Measurements from ENCODE around the gene ZSCAN25.

ZSCAN25 gene

DNA sequence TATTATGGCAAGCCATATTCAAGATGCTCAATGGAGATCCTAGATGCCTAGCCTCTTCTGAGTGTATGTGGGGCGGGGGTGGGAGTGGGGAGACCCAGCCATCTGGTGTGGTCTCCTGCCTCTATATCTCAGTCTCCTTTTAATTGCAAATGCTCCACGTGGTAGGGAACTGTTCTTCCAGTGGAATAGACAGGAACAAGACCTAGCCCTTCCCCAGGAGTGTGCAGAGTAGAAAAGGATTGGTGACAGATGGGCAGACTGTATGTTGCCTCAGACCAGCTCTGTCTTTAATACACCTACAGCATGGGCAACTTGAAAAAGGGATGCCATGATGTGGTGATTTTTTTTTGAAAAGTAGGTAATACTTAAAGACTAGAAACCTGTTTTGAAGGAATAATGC is 50.4 kb downstream of the ZSCAN25 start:
- Histone ChIP-seq H3K79me2 (ENCODE audit: control insufficient read depth, insufficient read depth, low read length, unreplicated experiment) (no peaks in the 10 kb centered on the region), H3K27me3 (ENCODE audit: insufficient read depth, low read length) (no peaks in the 10 kb centered on the region), H3K4me1 (ENCODE audit: control insufficient read depth, insufficient read depth, low read length, unreplicated experiment) (no peaks in the 10 kb centered on the region), H3K4me3 (ENCODE audit: low read depth, low read length) (no peak overlapping the region), H2AFZ (ENCODE audit: low read length, unreplicated experiment) (no peak overlapping the region), H3K27ac (ENCODE audit: low read depth, low read length) (no peak overlapping the region), H3K36me3 (ENCODE audit: insufficient read depth, low read length) (no peaks in the 10 kb centered on the region)

DNA sequence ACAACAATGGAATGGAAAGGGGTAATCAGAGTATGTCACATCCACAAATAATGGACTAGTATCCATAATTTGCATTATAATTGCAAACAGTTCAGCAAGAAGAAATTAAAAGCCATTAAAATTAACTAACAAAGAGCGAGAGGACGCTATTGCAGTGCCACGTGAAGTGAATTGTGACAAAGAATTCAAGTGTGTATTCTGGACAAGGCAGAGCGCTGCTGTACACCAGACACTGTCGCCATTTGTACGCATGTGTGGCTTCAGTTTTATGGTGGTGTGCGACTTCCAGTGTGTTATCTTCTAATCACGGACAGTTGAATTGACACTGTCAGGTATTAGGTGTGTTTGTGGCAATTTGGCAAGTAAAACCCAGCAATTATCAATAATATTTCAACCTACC is 51.8 kb downstream of the ZSCAN25 start:
- no peak overlapping the region for H3K4me3 ChIP-seq (ENCODE audit: low read depth, low read length)
- no peak overlapping the region for H3K27ac ChIP-seq (ENCODE audit: low read depth, low read length)
- H3K79me2 ChIP-seq (ENCODE audit: control insufficient read depth, insufficient read depth, low read length, unreplicated experiment): no peaks in the 10 kb centered on the region
- H3K4me1 ChIP-seq (ENCODE audit: control insufficient read depth, insufficient read depth, low read length, unreplicated experiment): no peaks in the 10 kb centered on the region
- no peak overlapping the region for H2AFZ ChIP-seq (ENCODE audit: low read length, unreplicated experiment)
- no peaks in the 10 kb centered on the region for H3K27me3 ChIP-seq (ENCODE audit: insufficient read depth, low read length)
- H3K36me3 ChIP-seq (ENCODE audit: insufficient read depth, low read length): no peaks in the 10 kb centered on the region

DNA sequence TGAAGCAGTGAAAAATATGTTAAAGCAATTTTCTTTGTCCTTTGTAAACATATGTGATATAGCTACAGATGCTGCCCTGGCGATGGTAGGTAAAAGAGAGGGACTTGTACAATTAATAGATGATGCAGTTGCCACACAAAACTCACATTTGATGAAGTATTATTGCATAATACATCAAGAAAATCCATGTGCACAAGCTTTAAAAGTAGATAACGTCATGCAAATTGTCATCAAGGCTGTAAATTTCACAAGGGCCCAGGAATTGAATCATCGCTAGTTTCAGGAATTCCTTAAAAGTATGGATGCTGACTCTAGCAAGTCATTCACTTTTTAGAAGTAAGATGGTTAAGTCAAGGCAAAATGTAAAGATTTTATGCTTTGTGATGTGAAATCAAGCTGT is 53.0 kb downstream of the ZSCAN25 start:
- H3K4me1 ChIP-seq (ENCODE audit: control insufficient read depth, insufficient read depth, low read length, unreplicated experiment): no peaks in the 10 kb centered on the region
- no peaks in the 10 kb centered on the region for H3K36me3 ChIP-seq (ENCODE audit: insufficient read depth, low read length)
- no peak overlapping the region for H3K4me3 ChIP-seq (ENCODE audit: low read depth, low read length)

DNA sequence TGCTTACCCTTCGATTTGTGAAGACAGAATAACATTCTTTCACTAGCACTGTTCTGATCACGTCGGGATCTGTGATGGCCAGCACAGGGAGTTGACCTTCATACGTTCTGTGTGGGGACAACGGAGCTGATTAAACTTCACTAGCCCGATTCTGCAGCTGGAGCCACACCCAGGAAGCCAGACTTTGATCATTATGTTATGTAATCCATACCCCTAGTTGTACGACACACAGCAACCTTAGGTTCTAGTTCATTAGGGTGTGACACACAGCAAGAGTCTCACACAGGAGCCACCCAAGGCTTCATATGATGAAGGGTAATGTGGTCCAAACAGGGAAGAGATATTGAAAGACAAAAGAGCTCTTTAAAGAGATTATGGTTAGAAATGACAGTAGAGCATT is 55.8 kb downstream of the ZSCAN25 start:
- Histone ChIP-seq H3K36me3 (ENCODE audit: insufficient read depth, low read length) (no peaks in the 10 kb centered on the region), H3K27me3 (ENCODE audit: insufficient read depth, low read length) (peaks cover 5% of the 10 kb centered on the region; the same call in 1 of the 2 replicates), H3K27ac (ENCODE audit: low read depth, low read length) (no peak overlapping the region)

More for the DNA sequence above, 53.0 kb downstream of the ZSCAN25 start:
- Histone ChIP-seq H3K27ac (ENCODE audit: low read depth, low read length) (no peak overlapping the region), H3K27me3 (ENCODE audit: insufficient read depth, low read length) (peaks cover under 1% of the 10 kb centered on the region; the same call in 1 of the 2 replicates), H2AFZ (ENCODE audit: low read length, unreplicated experiment) (no peak overlapping the region), H3K79me2 (ENCODE audit: control insufficient read depth, insufficient read depth, low read length, unreplicated experiment) (no peaks in the 10 kb centered on the region)

DNA sequence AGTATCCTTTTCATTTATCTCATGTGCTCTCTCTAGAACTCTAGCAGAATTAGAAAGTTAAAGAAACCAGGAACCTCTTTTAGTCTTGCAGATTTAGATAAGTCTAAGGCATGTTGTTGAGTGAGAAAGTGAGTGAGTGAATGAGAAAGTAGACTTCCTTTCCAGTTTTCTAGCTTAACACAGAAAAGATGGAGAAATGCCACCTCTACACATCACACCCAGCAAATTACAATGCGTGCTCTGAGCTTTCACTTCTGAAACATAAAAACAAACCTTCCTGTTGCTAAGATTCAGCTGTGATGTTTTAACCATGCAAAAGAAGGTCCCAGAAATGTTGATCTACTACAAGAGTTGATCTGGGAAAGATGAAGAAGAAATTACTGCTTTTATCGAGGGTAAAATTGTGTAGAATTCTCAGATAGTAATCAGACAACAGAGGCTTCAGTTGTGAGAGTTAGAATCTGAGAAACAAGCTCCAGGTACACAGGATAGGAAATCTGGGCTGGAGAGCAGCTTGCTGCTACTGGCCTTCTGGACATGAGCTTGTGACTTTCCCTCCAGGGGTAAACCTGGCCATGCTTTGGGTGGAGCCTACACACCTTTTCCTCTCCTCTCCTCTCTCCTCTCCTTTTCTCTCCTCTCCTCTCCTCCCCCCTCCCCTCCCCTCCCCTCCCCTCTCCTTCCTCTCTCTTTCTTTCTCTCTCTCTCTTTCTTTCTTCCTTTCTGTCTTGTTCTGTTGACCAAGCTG is 58.4 kb downstream of the ZSCAN25 start:
- peaks cover 10% of the 10 kb centered on the region; the same call in 1 of the 2 replicates for H3K27me3 ChIP-seq (ENCODE audit: insufficient read depth, low read length)
- no peak overlapping the region for H2AFZ ChIP-seq (ENCODE audit: low read length, unreplicated experiment)
- no peaks in the 10 kb centered on the region for H3K79me2 ChIP-seq (ENCODE audit: control insufficient read depth, insufficient read depth, low read length, unreplicated experiment)
- H3K27ac ChIP-seq (ENCODE audit: low read depth, low read length): no peak overlapping the region
- peak overlapping the region; percentile 21; the same call in 1 of the 2 replicates for H3K4me3 ChIP-seq (ENCODE audit: low read depth, low read length)
- no peaks in the 10 kb centered on the region for H3K36me3 ChIP-seq (ENCODE audit: insufficient read depth, low read length)
- H3K4me1 ChIP-seq (ENCODE audit: control insufficient read depth, insufficient read depth, low read length, unreplicated experiment): peaks cover 4% of the 10 kb centered on the region

More for the DNA sequence above, 55.8 kb downstream of the ZSCAN25 start:
- Histone ChIP-seq H3K4me1 (ENCODE audit: control insufficient read depth, insufficient read depth, low read length, unreplicated experiment) (no peaks in the 10 kb centered on the region), H2AFZ (ENCODE audit: low read length, unreplicated experiment) (no peak overlapping the region), H3K4me3 (ENCODE audit: low read depth, low read length) (no peak overlapping the region), H3K79me2 (ENCODE audit: control insufficient read depth, insufficient read depth, low read length, unreplicated experiment) (no peaks in the 10 kb centered on the region)

DNA sequence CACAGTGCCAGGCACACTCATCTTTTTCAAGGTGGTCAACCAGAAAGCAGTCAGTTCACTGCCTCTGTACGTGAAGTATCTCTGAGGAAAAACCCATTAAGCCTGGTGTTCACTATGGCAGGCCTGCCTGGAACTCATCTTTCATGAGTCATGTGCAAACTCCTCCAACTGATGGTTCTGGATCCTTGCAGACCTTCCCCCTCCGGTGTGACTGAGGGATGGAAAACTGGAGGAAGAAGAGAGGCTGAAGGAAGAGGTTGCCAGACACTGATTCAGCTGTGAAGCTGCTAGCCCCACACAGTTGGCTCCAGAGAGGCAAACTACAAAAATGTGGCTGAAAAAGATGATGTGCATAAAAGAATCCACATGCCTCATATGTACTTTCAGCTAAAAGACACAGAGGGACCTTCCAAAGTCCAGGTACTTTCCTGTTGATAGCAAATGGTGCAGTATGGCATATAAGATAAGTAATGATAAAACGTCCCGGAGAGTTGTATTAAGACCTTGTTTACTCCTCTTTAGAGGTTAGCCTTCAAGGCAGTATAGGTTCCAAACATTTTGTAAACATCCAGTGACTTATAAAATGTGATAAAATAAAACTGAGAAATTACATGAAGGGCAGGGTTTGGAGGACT is 60.4 kb downstream of the ZSCAN25 start:
- H3K27me3 ChIP-seq (ENCODE audit: insufficient read depth, low read length): peaks cover 15% of the 10 kb centered on the region; the same call in 1 of the 2 replicates
- H3K4me3 ChIP-seq (ENCODE audit: low read depth, low read length): no peak overlapping the region
- no peak overlapping the region for H3K27ac ChIP-seq (ENCODE audit: low read depth, low read length)
- H3K79me2 ChIP-seq (ENCODE audit: control insufficient read depth, insufficient read depth, low read length, unreplicated experiment): no peaks in the 10 kb centered on the region
- H2AFZ ChIP-seq (ENCODE audit: low read length, unreplicated experiment): no peak overlapping the region
- H3K4me1 ChIP-seq (ENCODE audit: control insufficient read depth, insufficient read depth, low read length, unreplicated experiment): peaks cover 4% of the 10 kb centered on the region
- H3K36me3 ChIP-seq (ENCODE audit: insufficient read depth, low read length): no peaks in the 10 kb centered on the region

DNA sequence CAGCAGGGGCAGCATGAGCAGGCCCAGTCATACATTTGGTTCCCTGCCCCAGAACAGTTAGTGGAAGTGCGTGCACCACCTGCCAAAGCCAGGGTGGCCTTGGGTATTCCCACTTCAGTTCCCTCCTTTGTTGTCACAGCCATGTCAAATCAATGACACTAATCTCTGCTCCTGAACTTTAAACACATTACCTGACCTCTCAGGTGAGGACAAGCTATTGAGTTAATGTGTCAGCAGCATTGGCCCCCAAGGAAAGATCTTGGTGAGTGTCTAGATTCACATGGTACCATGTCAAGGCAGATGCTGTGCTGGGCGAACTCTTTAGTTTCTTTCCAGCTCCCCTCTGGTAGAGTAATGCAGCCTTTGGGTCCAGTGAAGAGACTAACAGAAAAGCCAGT is 60.9 kb downstream of the ZSCAN25 start:
- Histone ChIP-seq H2AFZ (ENCODE audit: low read length, unreplicated experiment) (no peak overlapping the region), H3K79me2 (ENCODE audit: control insufficient read depth, insufficient read depth, low read length, unreplicated experiment) (no peaks in the 10 kb centered on the region), H3K27ac (ENCODE audit: low read depth, low read length) (no peak overlapping the region), H3K36me3 (ENCODE audit: insufficient read depth, low read length) (no peaks in the 10 kb centered on the region), H3K27me3 (ENCODE audit: insufficient read depth, low read length) (peaks cover 18% of the 10 kb centered on the region; the same call in 1 of the 2 replicates), H3K4me1 (ENCODE audit: control insufficient read depth, insufficient read depth, low read length, unreplicated experiment) (peaks cover 4% of the 10 kb centered on the region), H3K4me3 (ENCODE audit: low read depth, low read length) (no peak overlapping the region)

DNA sequence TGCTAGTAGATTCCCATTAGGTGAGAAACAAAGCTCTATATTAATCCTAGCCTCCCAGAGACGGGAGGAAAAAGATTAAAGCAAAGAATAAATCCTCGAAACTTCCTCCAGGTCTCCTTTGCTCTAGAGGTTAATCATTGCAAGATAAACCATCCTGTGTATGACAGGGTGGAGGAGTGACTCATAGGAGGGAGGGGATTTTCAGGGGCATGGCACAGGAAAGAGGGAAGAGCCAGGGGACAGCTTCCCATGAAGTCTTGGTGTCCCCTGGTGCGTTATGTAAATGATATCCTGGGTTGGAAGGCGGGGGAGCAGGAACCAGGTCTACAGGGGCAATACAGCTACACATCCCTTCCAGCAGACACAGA is 62.3 kb downstream of the ZSCAN25 start:
- no peaks in the 10 kb centered on the region for H3K79me2 ChIP-seq (ENCODE audit: control insufficient read depth, insufficient read depth, low read length, unreplicated experiment)
- H3K27ac ChIP-seq (ENCODE audit: low read depth, low read length): no peak overlapping the region
- H2AFZ ChIP-seq (ENCODE audit: low read length, unreplicated experiment): no peak overlapping the region
- no peak overlapping the region for H3K4me3 ChIP-seq (ENCODE audit: low read depth, low read length)
- H3K4me1 ChIP-seq (ENCODE audit: control insufficient read depth, insufficient read depth, low read length, unreplicated experiment): peaks cover 4% of the 10 kb centered on the region
- no peaks in the 10 kb centered on the region for H3K36me3 ChIP-seq (ENCODE audit: insufficient read depth, low read length)
- peaks cover 24% of the 10 kb centered on the region; the same call in 1 of the 2 replicates for H3K27me3 ChIP-seq (ENCODE audit: insufficient read depth, low read length)

DNA sequence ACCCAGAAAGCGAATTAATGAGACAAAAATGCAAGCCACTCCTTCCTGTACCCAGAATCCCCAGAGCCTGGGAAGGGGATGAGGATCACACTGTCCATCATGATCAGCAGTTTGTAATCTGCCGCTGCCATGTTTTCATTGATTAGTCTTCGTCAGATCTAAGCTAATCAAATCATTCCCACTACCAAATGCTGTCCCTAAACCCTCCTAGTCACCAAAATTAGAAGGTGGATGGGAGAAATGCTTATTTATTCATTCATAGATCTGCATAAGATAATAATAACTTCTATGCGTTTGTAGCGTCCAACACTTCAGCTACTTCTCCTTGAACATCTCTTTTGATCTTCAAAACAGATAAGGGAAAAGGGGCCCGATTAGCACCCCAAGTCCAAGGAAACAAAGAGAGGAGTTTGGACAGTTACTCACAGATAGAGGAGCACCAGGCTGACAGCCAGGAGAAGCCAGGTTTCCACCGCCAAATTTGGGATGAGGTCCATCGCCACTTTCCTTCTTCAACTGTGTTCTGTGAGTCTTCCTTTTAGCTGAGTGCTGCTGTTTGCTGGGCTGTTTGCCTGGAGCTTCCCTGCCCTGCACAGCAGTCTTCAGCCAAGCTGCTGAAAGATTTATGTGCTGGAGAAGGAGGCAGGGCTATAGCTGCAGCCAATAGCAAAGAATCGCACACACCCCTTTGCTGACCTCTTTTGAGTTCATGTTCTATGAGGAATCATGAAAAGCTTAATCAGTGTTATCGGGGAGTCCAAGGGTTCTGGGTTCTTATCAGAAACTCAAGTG is 62.9 kb downstream of the ZSCAN25 start, which contains the start of gene CYP3A5:
CYP3A5 (minus strand) TSS at position 597 of the 792 bp plus-strand sequence; CDS start at position 497, 100 bp downstream.
- Histone ChIP-seq H3K4me1 (ENCODE audit: control insufficient read depth, insufficient read depth, low read length, unreplicated experiment) (peaks cover 4% of the 10 kb centered on the region), H3K79me2 (ENCODE audit: control insufficient read depth, insufficient read depth, low read length, unreplicated experiment) (no peaks in the 10 kb centered on the region), H3K27me3 (ENCODE audit: insufficient read depth, low read length) (peaks cover 24% of the 10 kb centered on the region; the same call in 1 of the 2 replicates), H2AFZ (ENCODE audit: low read length, unreplicated experiment) (no peak within 1 kb of the TSS), H3K4me3 (ENCODE audit: low read depth, low read length) (no peak within 1 kb of the TSS), H3K27ac (ENCODE audit: low read depth, low read length) (no peak within 1 kb of the TSS), H3K36me3 (ENCODE audit: insufficient read depth, low read length) (no peaks in the 10 kb centered on the region)
